ENCODE data around the gene BTBD9. TPM values are rescaled to one million over a fixed set of nuclear protein-coding genes. Genes with fewer than 3 reads are reported as not detected.

The BTBD9 gene
- total and polyA plus RNA-seq, 4 donors: 8.7 to 73.9 (median 28.3) TPM

DNA sequence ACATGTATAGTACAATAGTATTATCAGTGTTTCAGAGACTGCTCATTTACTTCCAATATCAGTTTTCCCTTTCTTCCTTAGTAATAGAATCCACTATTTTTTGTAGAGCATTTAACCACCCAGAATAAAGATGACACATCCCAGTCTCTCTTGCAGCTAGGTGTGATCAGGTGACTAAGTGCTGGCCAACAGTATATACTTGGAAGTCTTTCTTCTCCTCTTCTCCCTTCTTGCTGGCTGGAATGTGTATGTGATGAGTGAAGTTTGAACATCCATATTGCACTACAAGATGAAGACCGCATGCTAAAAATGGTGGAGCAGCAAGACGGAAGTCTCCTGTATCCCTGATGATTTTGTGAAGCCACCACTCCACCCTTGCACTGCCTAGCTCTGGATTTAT, 14.5 kb upstream of the BTBD9 start:
- Histone ChIP-seq H3K9ac (ENCODE audit: insufficient read depth in 1 of 2, low read length in 2 of 2) (no peak overlapping the region), H3K36me3 (ENCODE audit: control insufficient read depth in 4 of 4, insufficient read depth in 4 of 4, low read length in 4 of 4) (peaks cover 0 to 5% (median 1%) of the 10 kb centered on the region in 4 donors), H3K4me3 (no peak overlapping the region), H3K9me3 (ENCODE audit: control insufficient read depth in 4 of 4, insufficient read depth in 3 of 4, low read length in 3 of 4) (no peaks in the 10 kb centered on the region), H3K27ac (ENCODE audit: low read depth in 1 of 2, low read length in 1 of 2) (no peak overlapping the region), H3K4me1 (ENCODE audit: control insufficient read depth in 5 of 5, insufficient read depth in 5 of 5, low read length in 5 of 5) (peaks cover 0 to 4% (median 0%) of the 10 kb centered on the region in 5 donors), H3K27me3 (ENCODE audit: control insufficient read depth in 3 of 3, insufficient read depth in 3 of 3, low read length in 2 of 3) (no peaks in the 10 kb centered on the region)
- TF ChIP-seq, protein P1, sequence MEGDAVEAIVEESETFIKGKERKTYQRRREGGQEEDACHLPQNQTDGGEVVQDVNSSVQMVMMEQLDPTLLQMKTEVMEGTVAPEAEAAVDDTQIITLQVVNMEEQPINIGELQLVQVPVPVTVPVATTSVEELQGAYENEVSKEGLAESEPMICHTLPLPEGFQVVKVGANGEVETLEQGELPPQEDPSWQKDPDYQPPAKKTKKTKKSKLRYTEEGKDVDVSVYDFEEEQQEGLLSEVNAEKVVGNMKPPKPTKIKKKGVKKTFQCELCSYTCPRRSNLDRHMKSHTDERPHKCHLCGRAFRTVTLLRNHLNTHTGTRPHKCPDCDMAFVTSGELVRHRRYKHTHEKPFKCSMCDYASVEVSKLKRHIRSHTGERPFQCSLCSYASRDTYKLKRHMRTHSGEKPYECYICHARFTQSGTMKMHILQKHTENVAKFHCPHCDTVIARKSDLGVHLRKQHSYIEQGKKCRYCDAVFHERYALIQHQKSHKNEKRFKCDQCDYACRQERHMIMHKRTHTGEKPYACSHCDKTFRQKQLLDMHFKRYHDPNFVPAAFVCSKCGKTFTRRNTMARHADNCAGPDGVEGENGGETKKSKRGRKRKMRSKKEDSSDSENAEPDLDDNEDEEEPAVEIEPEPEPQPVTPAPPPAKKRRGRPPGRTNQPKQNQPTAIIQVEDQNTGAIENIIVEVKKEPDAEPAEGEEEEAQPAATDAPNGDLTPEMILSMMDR (IDR thresholded peaks at IDR 0.05; ENCODE audit: control extremely low read depth, extremely low read depth): no peak
- 98% methylated on average over 2 of the region's 2 CpGs for WGBS, 2 donors
- no peak for DNase-seq
- no peak for ATAC-seq (ENCODE audit: insufficient read depth, low FRiP score)

DNA sequence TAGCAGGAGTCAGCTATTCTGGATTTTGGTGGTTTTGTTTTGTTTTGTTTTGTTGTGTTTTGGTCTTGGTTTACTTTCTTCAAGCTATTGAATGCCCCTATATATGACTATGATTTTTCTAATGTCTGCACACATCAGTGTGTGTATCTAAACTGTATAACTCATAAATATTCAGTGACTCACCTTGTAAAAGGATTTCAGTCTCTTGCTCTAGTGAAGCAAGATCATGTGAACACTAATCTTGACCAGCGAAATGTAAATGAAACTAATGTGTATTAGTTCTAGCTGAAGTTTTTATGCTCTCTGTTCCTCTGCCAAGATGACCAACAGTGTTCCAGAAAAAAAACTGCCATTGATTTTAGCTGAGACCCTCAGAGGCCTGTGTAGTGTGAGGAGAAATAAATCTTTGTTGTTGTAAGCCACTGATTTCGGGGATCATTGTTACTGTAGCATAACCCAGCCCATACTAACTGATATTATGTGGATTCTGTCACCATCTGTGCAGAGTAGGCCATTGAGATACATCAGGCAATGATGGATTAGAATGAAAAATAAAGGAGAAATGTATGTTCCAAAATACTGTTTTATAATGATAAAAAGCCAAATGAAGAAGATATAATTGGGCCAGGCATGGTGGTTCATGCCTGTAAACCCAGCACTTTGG, 11.5 kb upstream of the BTBD9 start:
- peaks cover 0 to 5% (median 1%) of the 10 kb centered on the region in 4 donors for H3K36me3 ChIP-seq (ENCODE audit: control insufficient read depth in 4 of 4, insufficient read depth in 4 of 4, low read length in 4 of 4)
- no peaks in the 10 kb centered on the region for H3K9me3 ChIP-seq (ENCODE audit: control insufficient read depth in 4 of 4, insufficient read depth in 3 of 4, low read length in 3 of 4)
- no peak overlapping the region for H3K27ac ChIP-seq (ENCODE audit: low read depth in 1 of 2, low read length in 1 of 2)
- no peak overlapping the region for H3K4me3 ChIP-seq
- TF ChIP-seq, protein P1 (IDR thresholded peaks at IDR 0.05; ENCODE audit: control extremely low read depth, extremely low read depth): no peak
- no peak overlapping the region for H3K9ac ChIP-seq (ENCODE audit: insufficient read depth in 1 of 2, low read length in 2 of 2)
- peaks cover 0 to 6% (median 0%) of the 10 kb centered on the region in 5 donors for H3K4me1 ChIP-seq (ENCODE audit: control insufficient read depth in 5 of 5, insufficient read depth in 5 of 5, low read length in 5 of 5)
- no peak for DNase-seq
- ATAC-seq (ENCODE audit: insufficient read depth, low FRiP score): no peak
- WGBS, 2 donors: 95 to 97% methylated on average over 2 of the region's 2 CpGs
- H3K27me3 ChIP-seq (ENCODE audit: control insufficient read depth in 3 of 3, insufficient read depth in 3 of 3, low read length in 2 of 3): no peaks in the 10 kb centered on the region

DNA sequence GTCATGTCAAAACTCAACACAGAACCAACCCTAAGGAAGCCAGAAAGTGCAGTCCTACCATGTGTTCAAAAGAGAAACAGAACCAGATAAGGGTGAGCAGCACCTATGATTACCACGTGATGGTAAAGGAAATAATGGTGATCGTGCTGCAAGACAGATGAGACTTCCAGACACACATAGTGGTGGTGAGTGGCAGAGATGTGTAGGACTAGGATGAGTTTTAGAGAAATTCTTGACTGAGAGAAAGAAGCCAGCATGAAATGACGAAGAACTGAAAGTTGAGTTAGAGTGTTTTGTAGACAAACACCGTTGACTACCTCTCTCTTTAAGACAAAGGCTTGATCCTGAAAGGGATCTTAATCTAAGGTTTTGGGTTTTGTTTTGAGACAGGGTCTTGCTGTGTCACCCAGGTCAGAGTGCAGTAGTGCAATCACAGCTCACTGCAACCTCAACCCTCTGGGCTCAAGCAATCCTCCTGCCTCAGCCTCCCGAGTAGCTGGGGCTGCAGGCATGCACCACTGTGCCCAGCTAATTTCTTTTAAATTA, 10.6 kb upstream of the BTBD9 start:
- 92 to 94% methylated on average over 5 of the region's 5 CpGs for WGBS, 2 donors
- Histone ChIP-seq H3K36me3 (ENCODE audit: control insufficient read depth in 4 of 4, insufficient read depth in 4 of 4, low read length in 4 of 4) (peaks cover 0 to 5% (median 0%) of the 10 kb centered on the region in 4 donors), H3K27me3 (ENCODE audit: control insufficient read depth in 3 of 3, insufficient read depth in 3 of 3, low read length in 2 of 3) (no peaks in the 10 kb centered on the region), H3K9ac (ENCODE audit: insufficient read depth in 1 of 2, low read length in 2 of 2) (no peak overlapping the region), H3K4me1 (ENCODE audit: control insufficient read depth in 5 of 5, insufficient read depth in 5 of 5, low read length in 5 of 5) (peaks cover 0 to 6% (median 0%) of the 10 kb centered on the region in 5 donors), H3K27ac (ENCODE audit: low read depth in 1 of 2, low read length in 1 of 2) (no peak overlapping the region), H3K9me3 (ENCODE audit: control insufficient read depth in 4 of 4, insufficient read depth in 3 of 4, low read length in 3 of 4) (no peaks in the 10 kb centered on the region), H3K4me3 (no peak overlapping the region)
- ATAC-seq (ENCODE audit: insufficient read depth, low FRiP score) (no peak), DNase-seq (no peak)
- TF ChIP-seq, protein P1 (IDR thresholded peaks at IDR 0.05; ENCODE audit: control extremely low read depth, extremely low read depth): no peak
